Kidney (tissue), 14 donors: ENCODE measurements around the gene PCGF5. TPM values are rescaled to one million over a fixed set of nuclear protein-coding genes. Genes with fewer than 3 reads are reported as not detected.

Experiments
- DNase-seq, 5 donors: peaks; one replicate each; pipeline ENCODE4 v3.0.0-alpha.2; 2013 to 2020
- FAIRE-seq: peaks from 2 replicates; lab custom pipeline; 2012; peaks lifted over from hg19 to GRCh38; lab: Jason Lieb, UNC
- H3K27ac ChIP-seq, 2 donors: one replicate each; pipeline ENCODE4 v1.7.0; 2013; ENCODE audit warnings: low read depth in 2 of 2, low read length in 2 of 2, inconsistent platforms in 1 of 2
- H3K27me3 ChIP-seq: one replicate; pipeline ENCODE4 v1.7.1; 2013; ENCODE audit warnings: low read length, inconsistent platforms; ENCODE audit not compliant: control insufficient read depth, insufficient read depth
- H3K36me3 ChIP-seq, 3 donors: one replicate each; pipeline versions ENCODE4 v1.7.0 to v1.7.1; 2013; ENCODE audit warnings: low read length in 3 of 3, control low read depth in 1 of 3, inconsistent platforms in 1 of 3; ENCODE audit not compliant: insufficient read depth in 3 of 3, control insufficient read depth in 2 of 3
- H3K4me1 ChIP-seq, 3 donors: one replicate each; pipeline versions ENCODE4 v1.7.0 to v1.7.1; 2013; ENCODE audit warnings: low read length in 3 of 3, inconsistent platforms in 1 of 3, low read depth in 1 of 3; ENCODE audit not compliant: control insufficient read depth in 2 of 3, insufficient read depth in 2 of 3
- H3K4me3 ChIP-seq, 3 donors: one replicate each; pipeline versions ENCODE4 v1.7.0 to v1.8.1; 2013; ENCODE audit warnings: low read length in 3 of 3, control low read depth in 1 of 3, inconsistent platforms in 1 of 3
- H3K9ac ChIP-seq, 3 donors: one replicate each; pipeline versions ENCODE4 v1.7.0 to v1.7.1; 2013; ENCODE audit warnings: low read length in 3 of 3, control low read depth in 1 of 3, inconsistent platforms in 1 of 3
- H3K9me3 ChIP-seq, 3 donors: one replicate each; pipeline versions ENCODE4 v1.7.0 to v1.7.1; 2013; ENCODE audit warnings: low read length in 3 of 3, control low read depth in 1 of 3, inconsistent platforms in 1 of 3; ENCODE audit not compliant: control insufficient read depth in 2 of 3, insufficient read depth in 1 of 3
- intact Hi-C: fragments of 100-400 bp; cut with DNase I; formaldehyde crosslinking; loops from one replicate; pipeline ENCODE4 v1.11.1; 2022
- polyA plus RNA-seq: library from polyadenylated mRNA; stranded (reverse); fragments of 350-450 nt; fragmentation: Illumina TruSeq; extraction: RNeasy Lipid Tissue Mini Kit (QIAGEN cat#74804); gene quantifications from one replicate; pipeline ENCODE4 v1.2.3, GENCODE V29; 2014; ENCODE audit warnings: low read depth, low replicate concordance; ENCODE audit not compliant: insufficient read depth
- total RNA-seq: library from RNA; stranded (reverse); fragmentation: NEBNext Ultra II Directional; extraction: Animal tissue kit (Norgen Biotek cat#: 25700); gene quantifications from one replicate; pipeline ENCODE4 v1.2.1, GENCODE V29; 2021
- TF ChIP-seq, protein P1 (sequence below): IDR thresholded peaks from 3 replicates; pipeline ENCODE4 v1.5.1; 2012; ENCODE audit warnings: mild to moderate bottlenecking, moderate library complexity, borderline replicate concordance; ENCODE audit not compliant: insufficient read depth; ENCODE audit errors: extremely low read depth
- donor health status: control.
- donor health status: control.
- donor health status: control.
- donor health status: control.
- donor health status: control.
- donor health status: DM: yes; HTN: yes; CAD: no.
- donor health status: Normal renal cell carcinoma (clear cell type).

PCGF5 gene
- total and polyA plus RNA-seq, 2 donors from 2014 or later = 26.8 to 49.1 TPM

GRCh38 chr10:91210014-91210413 lies 10.4 kb upstream of the PCGF5 start:
- TF ChIP-seq, protein P1, sequence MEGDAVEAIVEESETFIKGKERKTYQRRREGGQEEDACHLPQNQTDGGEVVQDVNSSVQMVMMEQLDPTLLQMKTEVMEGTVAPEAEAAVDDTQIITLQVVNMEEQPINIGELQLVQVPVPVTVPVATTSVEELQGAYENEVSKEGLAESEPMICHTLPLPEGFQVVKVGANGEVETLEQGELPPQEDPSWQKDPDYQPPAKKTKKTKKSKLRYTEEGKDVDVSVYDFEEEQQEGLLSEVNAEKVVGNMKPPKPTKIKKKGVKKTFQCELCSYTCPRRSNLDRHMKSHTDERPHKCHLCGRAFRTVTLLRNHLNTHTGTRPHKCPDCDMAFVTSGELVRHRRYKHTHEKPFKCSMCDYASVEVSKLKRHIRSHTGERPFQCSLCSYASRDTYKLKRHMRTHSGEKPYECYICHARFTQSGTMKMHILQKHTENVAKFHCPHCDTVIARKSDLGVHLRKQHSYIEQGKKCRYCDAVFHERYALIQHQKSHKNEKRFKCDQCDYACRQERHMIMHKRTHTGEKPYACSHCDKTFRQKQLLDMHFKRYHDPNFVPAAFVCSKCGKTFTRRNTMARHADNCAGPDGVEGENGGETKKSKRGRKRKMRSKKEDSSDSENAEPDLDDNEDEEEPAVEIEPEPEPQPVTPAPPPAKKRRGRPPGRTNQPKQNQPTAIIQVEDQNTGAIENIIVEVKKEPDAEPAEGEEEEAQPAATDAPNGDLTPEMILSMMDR = no peak
- no peak for FAIRE-seq
- intact Hi-C loops = loop anchor here (10.0 kb wide), 1 partner anchor 45 kb away; no protein-coding TSS in a partner anchor
- Histone ChIP-seq H3K4me1 (no peaks in the 10 kb centered on the region), H3K27ac (no peak overlapping the region), H3K9ac (no peak overlapping the region), H3K36me3 (no peaks in the 10 kb centered on the region), H3K27me3 (no peaks in the 10 kb centered on the region), H3K4me3 (no peak overlapping the region), H3K9me3 (no peaks in the 10 kb centered on the region)
- no peak for DNase-seq

GRCh38 chr10:91210435-91210834 lies 10.0 kb upstream of the PCGF5 start:
- TF ChIP-seq, protein P1 = no peak
- DNase-seq (peak in 2 of 5 donors; percentile 23 to 30), FAIRE-seq (no peak)

DNA sequence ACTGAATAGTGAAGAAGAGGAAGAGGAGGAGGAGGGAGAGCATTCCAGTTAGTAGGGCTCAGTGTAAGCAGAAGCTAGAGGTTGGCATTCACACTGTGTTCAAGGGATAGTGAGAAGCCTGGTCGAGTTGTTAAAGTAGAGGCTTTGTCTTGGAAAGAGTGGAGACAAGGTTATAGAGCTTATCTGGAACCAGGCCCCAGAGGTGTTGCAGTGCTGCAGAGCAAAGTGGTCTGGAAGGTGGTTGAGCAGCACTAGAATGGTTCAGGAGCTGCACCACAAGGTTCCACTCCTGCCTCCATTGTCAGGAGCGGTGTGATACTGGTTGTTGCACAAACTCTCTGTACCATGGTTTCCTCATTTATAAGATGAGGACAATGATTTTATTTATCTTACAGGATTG lies 8.8 kb upstream of the PCGF5 start:
- TF ChIP-seq, protein P1 = no peak
- no peaks in the 10 kb centered on the region for H3K36me3 ChIP-seq
- H3K27ac ChIP-seq = no peak overlapping the region
- intact Hi-C loops = loop anchor here (10.0 kb wide), 1 partner anchor 47 kb away; no protein-coding TSS in a partner anchor
- no peak overlapping the region for H3K4me3 ChIP-seq
- no peaks in the 10 kb centered on the region for H3K9me3 ChIP-seq
- no peak overlapping the region for H3K9ac ChIP-seq
- H3K4me1 ChIP-seq = no peaks in the 10 kb centered on the region
- H3K27me3 ChIP-seq = no peaks in the 10 kb centered on the region
- no peak for DNase-seq
- no peak for FAIRE-seq

More at GRCh38 chr10:91210435-91210834, 10.0 kb upstream of the PCGF5 start:
- H3K4me1 ChIP-seq = no peaks in the 10 kb centered on the region
- no peak overlapping the region for H3K9ac ChIP-seq
- intact Hi-C loops = loop anchor here (10.0 kb wide), 1 partner anchor 46 kb away; no protein-coding TSS in a partner anchor
- H3K4me3 ChIP-seq = no peak overlapping the region
- H3K9me3 ChIP-seq = no peaks in the 10 kb centered on the region
- no peak overlapping the region for H3K27ac ChIP-seq
- H3K27me3 ChIP-seq = no peaks in the 10 kb centered on the region
- H3K36me3 ChIP-seq = no peaks in the 10 kb centered on the region

DNA sequence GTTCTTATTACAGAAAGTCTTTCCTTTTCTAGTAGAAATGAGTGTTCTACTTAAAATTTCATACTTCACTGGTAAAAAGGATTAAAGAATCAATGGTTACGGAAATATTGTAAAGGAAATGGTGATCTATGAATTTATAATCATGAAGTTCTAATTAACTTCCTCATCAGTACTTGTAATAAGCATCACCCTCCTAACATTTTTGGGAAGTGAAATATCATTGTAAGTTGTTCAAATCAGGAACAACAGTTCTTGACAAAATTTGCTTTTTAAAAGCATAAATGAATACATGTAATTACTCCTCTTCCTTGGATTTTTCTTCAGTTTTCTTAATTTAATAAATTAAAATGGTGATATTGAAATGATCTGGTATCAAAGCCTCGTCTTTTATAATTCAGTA lies 5.6 kb upstream of the PCGF5 start:
- intact Hi-C loops = loop anchor here (10.0 kb wide), 1 partner anchor 50 kb away; no protein-coding TSS in a partner anchor
- peaks cover 0 to under 1% (median 0%) of the 10 kb centered on the region in 3 donors for H3K4me1 ChIP-seq
- no peak for FAIRE-seq
- no peak for DNase-seq
- H3K27me3 ChIP-seq = no peaks in the 10 kb centered on the region
- H3K4me3 ChIP-seq = no peak overlapping the region
- H3K9me3 ChIP-seq = no peaks in the 10 kb centered on the region
- no peaks in the 10 kb centered on the region for H3K36me3 ChIP-seq
- TF ChIP-seq, protein P1 = no peak
- no peak overlapping the region for H3K9ac ChIP-seq
- H3K27ac ChIP-seq = no peak overlapping the region
